WTC11 (cell line): ENCODE results near the gene PDSS2. TPM values are rescaled to one million over a fixed set of nuclear protein-coding genes. Genes with fewer than 3 reads are reported as not detected.

ENCODE experiments used
- ATAC-seq: fragments of 200-7000 bp; cut with Tn5 transposase; 2 replicates; pipeline ENCODE4 v1.10.0; 2021; ENCODE audit warnings: mild to moderate bottlenecking, moderate library complexity
- CTCF ChIA-PET: fragments of 300-600 bp; sonication (Branson Sonifier 250); formaldehyde crosslinking; loops from one replicate; lab custom pipeline; 2021; ENCODE audit warnings: antibody characterized with exemption; lab: Charles Lee
- POLR2A ChIA-PET: fragments of 350-600 bp; sonication (Branson Sonifier 250); formaldehyde crosslinking; loops from one replicate; lab custom pipeline; 2021; ENCODE audit warnings: antibody characterized with exemption; lab: Charles Lee
- DNase-seq: peaks from one replicate; pipeline ENCODE4 v3.0.0; 2021; ENCODE audit warnings: low spot score
- H3K27ac Mint-ChIP-seq: 2 replicates; pipeline ENCODE4 v1.8.0; 2021; ENCODE audit warnings: mixed read lengths
- H3K27me3 Mint-ChIP-seq: 2 replicates; pipeline ENCODE4 v1.8.0; 2021; ENCODE audit warnings: low read depth, mild to moderate bottlenecking, moderate library complexity, mixed read lengths
- H3K36me3 Mint-ChIP-seq: 2 replicates; pipeline ENCODE4 v1.8.0; 2021; ENCODE audit warnings: mixed read lengths
- H3K4me1 Mint-ChIP-seq: 2 replicates; pipeline ENCODE4 v1.8.0; 2022; ENCODE audit warnings: mixed read lengths
- H3K4me3 Mint-ChIP-seq: 2 replicates; pipeline ENCODE4 v1.8.0; 2021; ENCODE audit warnings: mild to moderate bottlenecking, moderate library complexity, mixed read lengths
- H3K9me3 Mint-ChIP-seq: 2 replicates; pipeline ENCODE4 v1.8.0; 2021; ENCODE audit warnings: mixed read lengths
- ARID4B ChIP-seq: sonication (generic); formaldehyde crosslinking; IDR thresholded peaks from 2 replicates; pipeline ENCODE4 v1.8.0; 2023; ENCODE audit warnings: missing genetic modification reagents, mild to moderate bottlenecking, borderline replicate concordance
- ATF6 ChIP-seq: sonication (generic); formaldehyde crosslinking; IDR thresholded peaks from 2 replicates; pipeline ENCODE4 v1.8.1; 2023; ENCODE audit warnings: mild to moderate bottlenecking, missing genetic modification reagents
- CREB1 ChIP-seq: sonication (generic); formaldehyde crosslinking; IDR thresholded peaks from 2 replicates; pipeline ENCODE4 v1.8.0; 2023; ENCODE audit warnings: mild to moderate bottlenecking, missing genetic modification reagents
- CTCF ChIP-seq: fragments of 200-600 bp; IDR thresholded peaks from 2 replicates; pipeline ENCODE4 v1.8.0; 2022; ENCODE audit warnings: antibody characterized with exemption
- E2F5 ChIP-seq: sonication (generic); formaldehyde crosslinking; IDR thresholded peaks from 2 replicates; pipeline ENCODE4 v1.8.1; 2022; ENCODE audit warnings: mild to moderate bottlenecking, moderate library complexity, missing genetic modification reagents
- EMX1 ChIP-seq: fragments of 250-450 bp; sonication (Bioruptor Pico); IDR thresholded peaks from 2 replicates; pipeline ENCODE4 v1.8.0; 2021; ENCODE audit warnings: mild to moderate bottlenecking
- ERG ChIP-seq: fragments of 250-450 bp; sonication (Bioruptor Pico); IDR thresholded peaks from 2 replicates; pipeline ENCODE4 v1.8.0; 2021; ENCODE audit warnings: mild to moderate bottlenecking
- FOXK1 ChIP-seq: sonication (generic); formaldehyde crosslinking; IDR thresholded peaks from 2 replicates; pipeline ENCODE4 v1.8.0; 2022; ENCODE audit warnings: mild to moderate bottlenecking, moderate library complexity, missing genetic modification reagents
- FOXP1 ChIP-seq: sonication (generic); formaldehyde crosslinking; IDR thresholded peaks from 2 replicates; pipeline ENCODE4 v1.8.0; 2022; ENCODE audit warnings: missing genetic modification reagents, mild to moderate bottlenecking, moderate library complexity, borderline replicate concordance
- FOXP4 ChIP-seq: sonication (generic); formaldehyde crosslinking; IDR thresholded peaks from 2 replicates; pipeline ENCODE4 v1.8.0; 2022; ENCODE audit warnings: mild to moderate bottlenecking, missing genetic modification reagents
- IRF1 ChIP-seq: sonication (generic); formaldehyde crosslinking; IDR thresholded peaks from 2 replicates; pipeline ENCODE4 v1.8.0; 2023; ENCODE audit warnings: missing genetic modification reagents
- IRF2 ChIP-seq: sonication (generic); formaldehyde crosslinking; IDR thresholded peaks from 2 replicates; pipeline ENCODE4 v1.8.0; 2022; ENCODE audit warnings: low read depth, missing genetic modification reagents, borderline replicate concordance
- MAX ChIP-seq: sonication (generic); formaldehyde crosslinking; IDR thresholded peaks from 2 replicates; pipeline ENCODE4 v1.8.0; 2022; ENCODE audit warnings: mild to moderate bottlenecking, missing genetic modification reagents
- NR3C1 ChIP-seq: sonication (generic); formaldehyde crosslinking; conservative IDR thresholded peaks from 2 replicates; pipeline ENCODE4 v1.8.1; 2023; ENCODE audit warnings: low read depth, mild to moderate bottlenecking, missing genetic modification reagents
- SOX15 ChIP-seq: fragments of 250-450 bp; sonication (Bioruptor Pico); IDR thresholded peaks from 2 replicates; pipeline ENCODE4 v1.9.0; 2021; ENCODE audit warnings: mild to moderate bottlenecking
- SP1 ChIP-seq: sonication (generic); formaldehyde crosslinking; conservative IDR thresholded peaks from 2 replicates; pipeline ENCODE4 v1.8.1; 2022; ENCODE audit warnings: missing genetic modification reagents
- TEAD1 ChIP-seq: sonication (generic); formaldehyde crosslinking; IDR thresholded peaks from 2 replicates; pipeline ENCODE4 v1.8.0; 2022; ENCODE audit warnings: mild to moderate bottlenecking, missing genetic modification reagents
- USF2 ChIP-seq: sonication (generic); formaldehyde crosslinking; IDR thresholded peaks from 2 replicates; pipeline ENCODE4 v1.8.1; 2023; ENCODE audit warnings: mild to moderate bottlenecking, missing genetic modification reagents, moderate library complexity
- ZBTB21 ChIP-seq: sonication (generic); formaldehyde crosslinking; IDR thresholded peaks from 2 replicates; pipeline ENCODE4 v1.8.1; 2023; ENCODE audit warnings: mild to moderate bottlenecking, missing genetic modification reagents, borderline replicate concordance
- ZMAT4 ChIP-seq: fragments of 250-450 bp; sonication (Bioruptor Pico); IDR thresholded peaks from 2 replicates; pipeline ENCODE4 v1.9.0; 2021; ENCODE audit warnings: mild to moderate bottlenecking
- ZNF121 ChIP-seq: sonication (generic); formaldehyde crosslinking; IDR thresholded peaks from 2 replicates; pipeline ENCODE4 v1.8.0; 2023; ENCODE audit warnings: missing genetic modification reagents
- ZNF671 ChIP-seq: fragments of 250-450 bp; sonication (Bioruptor Pico); IDR thresholded peaks from 2 replicates; pipeline ENCODE4 v1.8.0; 2021; ENCODE audit warnings: mild to moderate bottlenecking
- total RNA-seq: library from RNA; stranded (reverse); gene quantifications from 3 replicates; pipeline ENCODE4 v1.2.3, GENCODE V29; 2021

PDSS2 gene
- total RNA-seq, 1 experiment from 2014 or later: 18.3 TPM

- DNase-seq (peak; percentile 82), ATAC-seq (peak; percentile 8)
- POLR2A ChIA-PET: interaction anchor here (0.5 to 1.0 kb wide), 7 partner anchors 10 to 789 kb away, joined by 3 to 7 read pairs (median 3); partner anchors contain the start of gene ATG5
- H3K4me3 Mint-ChIP-seq: peak overlapping the region; percentile 87
- no peaks in the 10 kb centered on the region for H3K27me3 Mint-ChIP-seq
- peaks cover 8% of the 10 kb centered on the region; the same call in 1 of the 2 replicates for H3K36me3 Mint-ChIP-seq
- H3K9me3 Mint-ChIP-seq: no peaks in the 10 kb centered on the region
- peak overlapping the region; percentile 98 for H3K27ac Mint-ChIP-seq
- CTCF ChIA-PET: interaction anchor here (0.6 to 1.4 kb wide), 18 partner anchors 8 to 775 kb away, joined by 3 to 7 read pairs (median 4); partner anchors contain the start of genes CRYBG1 and MTRES1
- peaks cover 50% of the 10 kb centered on the region for H3K4me1 Mint-ChIP-seq
- no peak for TF ChIP-seq SOX15
- no peak for TF ChIP-seq ZNF121 (CRISPR knock-in tag)
- peak; percentile 51; the same call in 1 of the 2 replicates for TF ChIP-seq FOXK1 (CRISPR knock-in tag)
- TF ChIP-seq CTCF: peak; percentile 91
- TF ChIP-seq IRF2: no peak
- peak; percentile 42; the same call in 1 of the 2 replicates for TF ChIP-seq MAX (CRISPR knock-in tag)
- no peak for TF ChIP-seq IRF1 (CRISPR knock-in tag)
- peak; percentile 25 for TF ChIP-seq SP1 (CRISPR knock-in tag)
- no peak for TF ChIP-seq EMX1 (CRISPR knock-in tag)
- TF ChIP-seq ZNF671 (CRISPR knock-in tag): no peak
- no peak for TF ChIP-seq ZMAT4
- no peak for TF ChIP-seq ERG (CRISPR knock-in tag)
- 0 out of 2 replicates have a peak, but pooled peaks have one; percentile 51 for TF ChIP-seq TEAD1 (CRISPR knock-in tag)
- TF ChIP-seq ZBTB21 (CRISPR knock-in tag): no peak
- TF ChIP-seq NR3C1 (CRISPR knock-in tag): no peak
- no peak for TF ChIP-seq ARID4B (CRISPR knock-in tag)
- TF ChIP-seq ATF6: no peak
- TF ChIP-seq E2F5 (CRISPR knock-in tag): peak; percentile 34; the same call in 1 of the 2 replicates
- TF ChIP-seq CREB1: no peak
- TF ChIP-seq USF2 (CRISPR knock-in tag): no peak
- TF ChIP-seq FOXP4 (CRISPR knock-in tag): peak; percentile 86
- no peak; the same call in 1 of the 2 replicates for TF ChIP-seq FOXP1 (CRISPR knock-in tag)
Measured at GRCh38 chr6:107114213-107114925, 345.0 kb downstream of the PDSS2 start.
